GM21825 (cell line): ENCODE data around the gene CC2D1A.

Source experiments
- ATAC-seq: cut with Tn5 transposase; IDR thresholded peaks from one replicate; pipeline ENCODE4 v1.9.1; 2021; ENCODE audit warnings: mild to moderate bottlenecking, moderate library complexity; ENCODE audit not compliant: unreplicated experiment

Gene CC2D1A

GRCh38 chr19:13975870-13976269 lies 69.9 kb downstream of the CC2D1A start:
- no peak for ATAC-seq

GRCh38 chr19:13976446-13976845 lies 70.4 kb downstream of the CC2D1A start:
- no peak for ATAC-seq

GRCh38 chr19:13977803-13978202 lies 71.8 kb downstream of the CC2D1A start:
- no peak for ATAC-seq

GRCh38 chr19:13978351-13979243 lies 72.6 kb downstream of the CC2D1A start:
- ATAC-seq: no peak

- no peak for ATAC-seq
These were observed 73.2 kb downstream of the CC2D1A start for GRCh38 chr19:13979244-13979615.

GRCh38 chr19:13979686-13980085 lies 73.7 kb downstream of the CC2D1A start:
- ATAC-seq: no peak

- ATAC-seq: no peak
These were observed 74.3 kb downstream of the CC2D1A start for GRCh38 chr19:13980340-13980739.
